Activated T-cell treated with anti-CD3 and anti-CD28 coated beads for 1 hour (primary cell): ENCODE results near the gene HPS3.
"Not testable (repeated sequence)": the region's sequence is repeated elsewhere in the genome, so short reads cannot be mapped to it uniquely, and the experiment has no call there.

Source experiments
- DNase-seq: peaks from one replicate; pipeline ENCODE4 v3.0.0-alpha.2; 2020; ENCODE audit warnings: low read depth

Gene HPS3

GRCh38 chr3:149195221-149195620 is 65.8 kb downstream of the HPS3 start:
- no peak for DNase-seq

DNA sequence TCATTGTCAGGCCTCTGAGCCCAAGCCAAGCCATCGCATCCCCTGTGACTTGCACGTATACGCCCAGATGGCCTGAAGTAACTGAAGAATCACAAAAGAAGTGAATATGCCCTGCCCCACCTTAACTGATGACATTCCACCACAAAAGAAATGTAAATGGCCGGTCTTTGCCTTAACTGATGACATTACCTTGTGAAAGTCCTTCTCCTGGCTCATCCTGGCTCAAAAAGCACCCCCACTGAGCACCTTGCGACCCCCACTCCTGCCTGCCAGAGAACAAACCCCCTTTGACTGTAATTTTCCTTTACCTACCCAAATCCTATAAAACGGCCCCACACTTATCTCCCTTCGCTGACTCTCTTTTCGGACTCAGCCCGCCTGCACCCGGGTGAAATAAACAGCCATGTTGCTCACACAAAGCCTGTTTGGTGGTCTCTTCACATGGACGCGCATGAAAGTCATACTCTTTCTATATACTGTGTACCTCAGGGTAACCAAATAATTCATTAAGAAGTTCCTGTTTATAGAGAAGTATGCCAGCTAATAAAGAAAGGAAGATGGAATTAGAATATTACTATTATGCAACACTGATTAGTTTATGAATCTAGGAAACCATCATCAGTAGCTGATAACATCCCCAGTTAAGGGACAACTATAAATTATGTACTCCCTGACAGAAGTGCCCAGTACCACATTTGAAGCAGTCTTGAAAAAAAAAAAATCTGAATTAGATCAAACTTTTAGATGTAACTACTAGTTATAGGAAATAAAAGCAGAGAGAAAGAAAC is 67.6 kb downstream of the HPS3 start:
- not testable (repeated sequence) for DNase-seq

GRCh38 chr3:149197669-149198068 is 68.2 kb downstream of the HPS3 start:
- DNase-seq, result no peak

DNA sequence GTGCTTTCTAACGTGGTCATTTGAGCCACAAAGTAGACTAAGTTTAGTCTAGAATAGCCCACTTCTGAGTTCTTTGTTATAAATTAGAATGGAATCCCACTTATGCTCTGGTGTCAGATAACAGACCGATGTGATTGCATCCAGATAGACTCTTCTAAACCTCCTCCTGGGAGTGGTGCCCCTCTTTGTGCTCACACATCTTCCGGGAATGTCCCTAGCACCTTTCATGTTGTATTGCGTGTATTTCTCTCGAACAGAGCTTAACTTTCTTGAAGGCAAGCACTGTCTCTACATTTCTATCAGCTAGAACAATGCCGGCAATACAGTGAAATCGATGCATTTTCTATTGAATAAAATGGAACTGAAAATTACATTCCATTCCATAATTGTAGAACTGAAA is 69.2 kb downstream of the HPS3 start:
- no peak for DNase-seq

DNA sequence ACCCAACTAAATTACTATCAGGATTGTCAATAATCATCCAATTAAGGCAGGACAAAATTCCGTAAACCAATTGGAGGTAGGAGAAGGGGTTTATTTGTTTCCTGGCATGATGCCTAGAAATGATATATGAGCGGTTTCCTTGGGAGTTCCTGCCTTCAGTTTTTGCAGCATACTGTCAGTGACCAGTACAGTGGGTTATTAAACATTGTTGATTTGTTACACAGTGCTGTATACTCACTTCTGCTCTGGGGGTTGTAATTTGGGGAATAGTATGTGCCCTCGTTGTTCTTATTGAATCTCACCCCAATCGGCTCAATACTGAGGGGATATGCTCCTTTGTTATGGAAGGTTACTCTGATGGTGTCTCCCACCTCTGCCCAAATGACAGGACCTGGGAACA is 70.0 kb downstream of the HPS3 start:
- DNase-seq, result no peak

DNA sequence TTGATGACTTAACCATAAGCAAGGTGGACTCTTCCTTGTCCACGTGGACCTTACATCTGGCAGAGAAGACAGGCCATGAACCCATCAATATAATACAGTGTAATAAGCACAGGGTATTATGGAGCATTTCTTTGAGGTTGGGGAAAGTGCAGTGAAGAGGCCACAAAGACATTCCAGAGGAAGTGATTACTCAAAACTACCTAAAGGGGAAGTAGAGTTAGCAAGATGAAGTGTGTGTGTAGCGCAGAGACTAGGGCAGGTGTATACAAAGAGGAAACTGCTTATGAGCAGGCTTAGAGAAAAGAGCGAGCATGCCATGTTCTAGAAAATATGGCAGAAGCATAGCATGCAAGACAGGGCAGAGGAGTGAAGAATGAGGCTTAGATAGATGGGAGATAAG is 74.3 kb downstream of the HPS3 start:
- no peak for DNase-seq

DNA sequence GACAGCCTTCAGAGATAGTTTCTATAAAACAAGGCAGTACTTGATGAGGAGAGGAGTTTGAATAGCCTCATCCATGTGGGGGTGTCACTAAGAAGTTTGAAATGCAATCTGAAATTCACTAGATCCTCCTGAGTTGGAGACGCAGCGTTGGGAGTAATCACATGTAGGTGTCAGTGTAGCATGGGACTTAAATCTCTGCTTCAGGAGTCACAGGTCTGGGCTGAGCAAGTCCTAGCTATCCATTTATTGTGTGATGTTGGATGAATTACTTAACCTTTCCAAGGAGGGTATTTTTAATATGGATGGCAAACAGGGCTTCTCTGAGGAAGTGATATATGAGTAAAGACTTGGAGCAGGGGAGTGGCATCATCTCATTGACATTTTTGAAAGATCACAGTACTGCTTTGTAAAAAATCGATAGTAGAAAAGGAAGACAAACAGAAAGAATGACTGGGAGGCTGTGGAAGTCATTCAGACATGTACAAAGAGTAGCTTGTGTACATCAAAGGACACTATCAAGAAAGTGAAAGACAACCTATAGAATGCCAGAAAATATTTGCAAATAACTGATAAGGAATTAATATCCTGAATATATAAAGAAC is 75.1 kb downstream of the HPS3 start:
- DNase-seq, result no peak

DNA sequence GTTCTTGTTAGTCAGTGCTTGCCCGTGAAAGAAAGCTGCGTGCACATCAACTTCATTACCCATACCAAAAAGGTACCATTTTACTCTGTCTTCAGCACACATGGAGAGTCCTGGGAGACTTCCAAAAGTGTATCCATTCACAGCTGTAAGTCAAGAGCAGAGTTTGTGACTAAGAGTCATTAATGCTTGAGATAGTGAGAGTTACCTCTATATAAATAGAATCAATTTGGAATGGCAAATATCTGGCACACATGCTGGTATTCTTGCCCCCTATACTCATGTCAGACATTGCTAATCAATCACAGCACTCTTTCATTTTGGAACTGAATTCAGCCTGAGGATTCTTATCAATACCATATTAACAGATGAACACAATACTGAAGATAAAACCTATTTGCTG is 78.0 kb downstream of the HPS3 start:
- no peak for DNase-seq

DNA sequence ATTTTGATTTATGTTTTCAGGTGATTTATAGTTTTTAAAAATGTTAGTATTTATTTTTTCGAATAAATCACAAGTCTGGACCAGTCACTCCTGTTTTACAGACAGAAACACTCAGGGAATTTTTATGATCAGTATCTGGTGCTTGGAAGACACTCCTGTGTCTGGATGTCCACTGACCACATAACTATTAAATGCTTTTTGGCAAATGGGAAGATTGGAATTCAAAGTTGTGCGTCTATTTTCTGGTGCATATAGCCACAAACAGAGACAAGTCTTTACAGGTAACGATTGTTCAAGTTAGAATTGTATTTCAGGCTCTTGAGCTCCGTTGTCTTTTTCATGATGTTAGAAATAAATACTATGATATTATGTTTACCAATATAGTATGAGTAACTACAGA is 80.0 kb downstream of the HPS3 start:
- DNase-seq, result no peak

DNA sequence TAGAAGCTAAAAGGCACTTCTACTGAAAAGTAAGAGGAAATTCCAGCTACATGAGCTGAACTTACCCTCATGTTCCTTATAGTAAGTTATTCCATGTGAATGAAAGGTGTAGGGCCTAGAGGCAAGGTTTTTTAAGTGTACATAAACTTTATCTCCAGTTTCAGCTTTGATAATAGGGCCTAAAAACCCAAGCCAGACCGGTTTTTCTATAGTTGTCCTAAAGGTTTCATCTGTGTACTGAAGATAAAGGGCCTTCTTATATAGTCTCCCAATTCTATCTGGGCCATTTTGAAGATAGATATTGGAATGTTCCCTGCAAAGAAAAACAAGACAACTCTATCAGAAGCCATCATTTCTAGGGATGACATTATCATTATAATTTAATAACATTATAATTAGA is 82.9 kb downstream of the HPS3 start:
- no peak for DNase-seq

GRCh38 chr3:149214702-149215101 is 85.3 kb downstream of the HPS3 start:
- no peak for DNase-seq

GRCh38 chr3:149215515-149215914 is 86.1 kb downstream of the HPS3 start:
- DNase-seq, result no peak

DNA sequence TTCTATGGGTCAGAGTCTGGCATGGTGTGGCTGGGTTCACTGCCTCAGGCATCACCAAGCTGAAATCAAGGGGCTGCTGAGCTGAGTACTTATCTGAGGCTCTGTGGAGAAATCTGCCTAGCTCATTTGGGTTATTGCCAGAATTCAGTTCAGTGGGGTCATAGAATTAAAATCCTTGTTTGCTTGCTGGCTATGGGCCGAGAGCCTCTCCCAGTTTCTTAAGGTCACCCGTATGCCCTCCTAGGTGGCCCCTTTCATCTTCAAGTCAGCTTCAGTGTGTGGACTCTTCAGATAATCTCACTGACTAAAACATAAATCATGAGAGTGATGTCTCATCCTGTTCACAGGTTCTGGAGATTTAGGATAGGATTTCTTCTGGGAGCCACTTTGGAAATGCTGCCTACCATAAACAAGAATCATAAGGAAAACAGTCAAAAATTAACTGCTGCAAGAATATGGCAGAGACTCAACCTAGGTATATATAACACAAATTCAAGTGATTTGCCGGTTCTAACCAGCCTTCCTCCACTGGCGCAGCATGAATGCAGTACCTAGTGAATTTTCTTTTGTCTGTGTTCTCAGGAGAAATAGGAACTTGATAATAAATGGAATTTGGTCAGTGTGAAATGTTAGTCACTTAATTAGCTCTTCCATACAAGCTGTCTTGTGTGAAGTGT is 86.9 kb downstream of the HPS3 start:
- DNase-seq, result no peak

GRCh38 chr3:149217347-149217746 is 87.9 kb downstream of the HPS3 start:
- DNase-seq, result no peak

DNA sequence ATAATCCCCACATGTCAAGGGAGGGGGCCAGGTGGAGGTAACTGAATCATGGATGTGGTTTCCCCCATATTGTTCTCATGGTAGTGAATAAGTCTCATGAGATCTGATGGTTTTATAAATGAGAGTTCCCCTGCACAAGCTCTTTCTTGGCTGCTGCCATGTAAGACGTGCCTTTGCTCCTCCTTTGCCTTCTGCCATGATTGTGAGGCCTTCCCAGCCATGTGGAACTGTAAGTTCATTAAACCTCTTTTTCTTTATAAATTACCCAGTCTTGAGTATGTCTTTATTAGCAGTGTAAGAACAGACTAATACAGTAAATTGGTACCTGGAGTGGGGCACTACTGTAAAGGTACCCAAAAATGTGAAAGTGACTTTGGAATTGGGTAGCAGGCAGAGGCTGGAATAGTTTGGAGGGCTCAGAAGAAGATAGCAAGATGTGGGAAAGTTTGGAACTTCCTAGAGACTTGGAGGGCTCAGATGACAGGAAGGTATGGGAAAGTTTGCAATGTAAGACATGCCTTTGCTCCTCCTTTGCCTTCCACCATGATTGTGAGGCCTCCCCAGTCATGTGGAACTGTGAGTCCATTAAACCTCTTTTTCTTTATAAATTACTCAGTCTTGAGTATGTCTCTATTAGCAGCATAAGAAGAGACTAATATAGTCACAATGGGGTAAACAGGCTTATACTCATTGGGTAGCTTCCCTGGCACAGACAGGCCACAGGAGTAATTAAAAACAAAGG is 90.1 kb downstream of the HPS3 start:
- not testable (repeated sequence) for DNase-seq

GRCh38 chr3:149221783-149222517 is 92.5 kb downstream of the HPS3 start, which contains the start of gene CP:
Gene CP (minus strand): TSS chr3:149221829. CDS start chr3:149221792, 37 bp downstream.
- DNase-seq, result no peak
